Measurements from ENCODE around the gene LINC01488.
A peak's percentile ranks its signal among the peaks of the same experiment; 100 is the strongest.

Gene LINC01488

DNA sequence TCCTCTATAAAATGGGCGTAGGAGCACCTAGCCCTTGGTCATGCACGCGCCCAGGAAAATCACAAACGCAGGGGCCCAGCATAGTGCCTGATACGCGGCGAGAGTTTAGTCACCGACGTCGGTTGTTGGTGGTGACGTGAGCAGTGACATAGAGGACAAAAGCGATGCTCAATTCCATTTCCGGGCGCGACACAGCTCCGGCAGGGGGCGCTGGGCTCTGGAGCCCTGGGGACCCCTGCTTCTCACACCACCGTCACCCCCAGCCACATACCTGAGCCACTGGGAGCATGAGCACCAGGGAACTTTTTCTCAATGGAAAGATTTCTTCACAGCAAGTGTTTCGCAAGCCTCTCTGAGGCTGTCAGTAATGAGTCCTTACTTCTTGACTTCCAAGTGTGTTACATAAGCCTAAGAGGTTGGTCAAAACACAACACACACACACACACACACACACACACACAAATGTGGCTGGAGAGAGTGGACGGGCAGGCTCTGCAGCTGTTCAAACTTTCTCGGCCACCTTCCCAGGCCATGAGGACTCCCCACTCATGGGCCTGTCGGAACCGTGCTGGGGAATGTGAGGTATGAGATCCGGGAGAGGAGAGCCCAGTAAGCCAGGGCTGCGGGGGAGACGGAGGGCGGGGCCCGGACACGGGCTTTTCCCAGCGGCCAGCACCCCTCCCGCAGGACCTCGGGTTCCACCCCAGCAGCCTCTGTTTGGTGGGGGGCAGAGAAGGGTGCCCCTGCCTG lies 36.9 kb upstream of the LINC01488 start:
- peak in 5 of 51 donors; percentile 13 to 40 (median 17) for DNase-seq

DNA sequence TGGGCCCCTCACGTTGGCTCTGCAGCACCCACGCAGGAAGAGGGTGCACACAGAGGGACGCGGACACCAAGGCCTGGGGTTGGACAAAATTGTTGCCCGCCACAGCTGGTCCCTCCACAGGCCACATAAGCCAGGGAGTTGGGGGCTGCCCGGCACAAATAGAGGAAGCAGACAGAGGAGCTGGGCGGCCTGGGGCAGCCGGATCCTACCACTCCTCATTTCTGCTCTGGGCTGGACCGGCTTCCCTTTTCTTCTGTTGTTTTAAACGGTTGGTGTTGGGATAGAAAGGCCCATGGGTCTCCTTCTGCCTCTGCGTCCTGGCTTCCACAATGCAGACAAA lies 36.4 kb upstream of the LINC01488 start:
- peak in 1 of 51 donors; percentile 27 for DNase-seq

DNA sequence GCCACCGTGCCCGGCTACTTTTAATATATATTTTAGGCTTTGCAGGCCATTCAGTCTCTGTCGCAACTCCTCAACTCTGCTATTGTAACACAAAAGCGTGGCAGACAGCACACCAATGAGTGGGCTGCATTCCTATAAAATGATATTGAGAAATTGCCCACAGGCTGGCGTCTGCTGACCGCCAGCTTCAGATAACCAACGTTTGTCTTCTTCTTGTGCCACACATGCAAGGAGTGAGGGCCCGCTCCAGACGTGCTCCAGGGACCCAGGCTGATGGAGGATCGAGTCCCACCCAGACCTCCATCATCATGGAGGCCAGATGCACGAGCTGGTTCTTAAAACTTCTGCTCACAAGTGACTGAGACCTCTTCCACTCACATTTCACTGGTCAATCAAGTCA lies 35.4 kb upstream of the LINC01488 start:
- DNase-seq = no peak

DNA sequence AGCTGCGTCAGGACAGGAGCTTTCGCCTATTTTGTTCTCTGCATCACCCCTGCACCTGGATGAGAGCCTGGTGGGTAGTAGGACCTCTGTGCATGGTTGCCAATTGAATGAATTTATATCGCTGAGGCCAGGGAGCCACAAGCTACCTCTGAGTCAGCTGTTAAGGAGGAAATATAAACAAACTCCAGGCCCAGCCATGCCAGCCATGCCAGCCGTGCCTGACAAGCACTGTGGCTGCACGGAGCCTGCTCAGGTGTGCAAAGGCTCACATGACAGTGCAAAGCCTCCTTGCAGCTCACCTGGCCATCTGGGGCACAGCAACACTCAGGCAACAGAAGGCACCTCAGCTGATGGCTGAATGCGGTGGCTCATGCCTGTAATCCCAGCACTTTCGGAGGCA lies 33.7 kb upstream of the LINC01488 start:
- no peak for DNase-seq

DNA sequence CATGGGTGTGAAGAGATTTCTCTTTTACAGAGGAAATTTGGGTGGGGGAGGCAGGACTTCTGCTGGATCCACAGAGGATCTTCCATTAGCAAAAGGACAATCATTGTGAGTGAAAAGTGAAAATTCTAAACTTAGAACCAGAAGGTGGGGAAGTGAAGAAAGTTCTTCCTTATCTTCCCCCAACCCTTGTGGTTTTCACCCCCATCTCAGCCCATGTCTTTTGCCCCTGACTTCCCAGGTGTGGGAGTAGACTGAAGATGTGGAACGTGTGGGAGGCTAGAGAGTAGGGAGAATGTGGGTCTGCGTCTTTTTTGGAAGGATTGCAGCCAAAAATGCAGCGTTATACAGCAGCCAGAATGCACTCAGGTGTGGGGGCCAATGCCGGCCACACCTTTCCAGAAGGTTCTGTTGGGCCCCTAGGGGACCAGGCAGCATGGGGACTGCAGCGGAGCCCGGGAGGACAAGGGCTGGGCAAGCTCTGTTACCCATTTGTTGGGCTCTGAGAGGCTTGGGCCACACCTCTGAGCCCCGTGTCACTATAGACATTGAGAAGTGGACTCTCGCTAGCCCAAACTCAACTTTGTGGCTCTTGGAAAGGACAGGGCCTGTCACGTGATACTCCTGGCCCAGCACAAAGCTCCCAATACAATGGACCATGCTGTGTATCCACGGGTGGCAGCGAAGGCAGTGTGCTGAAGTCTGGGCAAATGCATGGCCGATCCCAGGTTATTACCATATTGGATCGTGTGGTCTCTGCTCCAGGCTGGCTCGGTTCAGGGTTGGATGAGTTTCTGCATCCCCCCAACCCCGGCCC lies 32.8 kb upstream of the LINC01488 start:
- DNase-seq = no peak

DNA sequence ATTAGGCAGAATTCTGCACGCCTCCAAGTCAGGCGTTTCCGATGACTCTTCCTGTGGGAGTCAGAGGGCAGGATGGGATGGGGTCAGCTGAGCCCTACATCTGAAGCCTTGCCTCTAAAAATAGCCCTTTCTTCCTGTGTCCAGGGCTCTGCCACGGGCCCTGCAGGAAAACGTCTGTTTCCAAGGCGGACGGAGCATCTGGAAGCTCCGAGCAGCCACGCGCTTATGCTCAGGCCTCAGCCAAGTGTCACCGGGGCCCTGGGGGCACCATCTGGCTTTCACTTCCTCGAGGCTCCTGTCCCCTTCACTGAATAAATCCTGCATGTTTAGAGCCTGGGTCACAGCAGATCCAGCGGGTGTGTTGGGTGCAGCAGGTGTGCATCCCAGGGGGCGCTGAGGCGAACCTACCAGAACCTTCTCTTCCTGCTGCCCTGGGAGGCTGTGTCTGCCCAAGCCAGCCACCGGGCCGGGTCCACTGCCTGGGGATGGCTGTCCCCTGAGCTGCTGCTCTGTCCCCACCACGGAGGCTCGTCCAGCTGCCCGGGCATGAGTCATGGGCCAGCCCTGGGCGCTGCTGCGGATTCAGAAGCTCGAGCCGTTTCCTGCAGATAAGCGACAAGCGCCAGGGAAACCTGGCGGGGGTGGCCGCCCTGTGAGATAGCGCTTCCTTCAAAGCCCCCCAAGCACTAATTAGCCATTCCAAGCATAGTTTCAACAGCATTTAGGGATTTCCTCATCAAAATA lies 32.0 kb upstream of the LINC01488 start:
- DNase-seq = peak in 7 of 51 donors; percentile 18 to 42 (median 29)

DNA sequence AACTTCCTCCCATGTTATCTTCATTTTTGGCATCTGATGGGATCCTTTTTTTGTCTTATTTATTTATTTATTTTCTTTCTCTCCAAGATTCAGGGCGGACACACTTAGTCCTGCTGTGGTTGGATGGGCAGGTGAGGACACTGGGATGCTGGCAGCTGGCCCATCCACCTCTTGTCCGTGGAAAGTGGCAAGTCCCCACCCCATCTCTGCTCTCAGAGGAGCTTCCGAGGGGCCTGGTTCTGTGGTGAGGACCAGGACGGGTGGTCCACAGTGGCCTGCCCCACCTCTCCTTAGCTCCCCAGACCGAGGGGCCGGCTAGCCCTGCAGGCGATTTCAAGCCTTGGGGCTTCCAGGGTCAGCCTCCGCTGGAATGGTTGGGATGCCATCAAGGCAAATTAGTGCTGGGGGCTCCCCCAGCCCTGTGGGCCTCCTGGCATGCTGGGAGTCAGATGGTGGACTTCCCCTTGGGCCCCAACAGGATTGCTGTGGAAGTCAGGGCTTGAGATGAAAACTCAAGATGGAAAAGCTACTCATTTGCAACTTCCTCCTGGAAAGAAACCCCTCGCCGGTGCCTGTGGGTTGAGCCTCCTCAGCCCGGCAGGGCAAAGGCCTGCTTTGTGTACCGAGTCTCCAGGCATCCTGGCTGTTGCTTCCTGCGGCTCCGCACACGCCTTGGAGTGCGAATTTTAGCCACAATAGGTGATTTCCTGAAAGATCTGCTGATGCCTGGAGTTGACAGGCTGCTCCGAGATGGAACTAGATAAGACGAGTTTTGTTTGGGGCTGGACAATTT lies 31.2 kb upstream of the LINC01488 start:
- no peak for DNase-seq

DNA sequence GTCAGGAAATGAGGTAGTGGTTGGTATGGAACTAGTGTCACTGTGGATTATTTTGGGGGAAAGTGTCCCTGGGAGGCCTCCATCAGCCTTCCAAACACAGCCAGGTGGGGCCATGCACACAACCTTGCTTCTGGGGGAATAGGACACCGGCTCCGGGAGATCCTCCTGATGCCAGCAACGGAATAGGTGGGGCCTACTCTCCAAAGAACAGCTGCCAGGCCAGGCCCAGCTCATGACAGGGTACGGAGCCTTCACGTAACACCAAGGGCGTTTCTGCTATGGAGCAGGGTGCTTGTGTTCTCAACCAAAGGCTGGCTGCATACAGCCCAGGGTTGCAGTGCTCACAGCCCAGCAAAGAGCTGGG lies 30.6 kb upstream of the LINC01488 start:
- no peak for DNase-seq

DNA sequence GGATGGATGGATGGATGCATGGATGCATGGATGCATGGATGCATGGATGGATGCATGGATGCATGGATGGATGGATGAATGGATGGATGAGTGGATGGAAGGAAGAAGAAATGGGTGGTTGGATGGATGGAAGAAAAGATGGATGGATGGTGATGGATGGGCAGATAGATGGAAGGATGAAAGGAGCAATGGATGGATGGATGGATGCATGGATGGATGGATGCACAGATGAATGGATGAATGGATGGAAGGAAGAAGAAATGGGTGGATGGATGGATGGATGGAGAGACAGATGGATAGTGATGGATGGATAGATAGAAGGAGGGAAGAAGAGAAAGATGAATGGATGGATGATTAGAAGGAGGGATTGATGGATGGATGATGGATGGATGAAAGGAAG lies 30.2 kb upstream of the LINC01488 start:
- DNase-seq = no peak

DNA sequence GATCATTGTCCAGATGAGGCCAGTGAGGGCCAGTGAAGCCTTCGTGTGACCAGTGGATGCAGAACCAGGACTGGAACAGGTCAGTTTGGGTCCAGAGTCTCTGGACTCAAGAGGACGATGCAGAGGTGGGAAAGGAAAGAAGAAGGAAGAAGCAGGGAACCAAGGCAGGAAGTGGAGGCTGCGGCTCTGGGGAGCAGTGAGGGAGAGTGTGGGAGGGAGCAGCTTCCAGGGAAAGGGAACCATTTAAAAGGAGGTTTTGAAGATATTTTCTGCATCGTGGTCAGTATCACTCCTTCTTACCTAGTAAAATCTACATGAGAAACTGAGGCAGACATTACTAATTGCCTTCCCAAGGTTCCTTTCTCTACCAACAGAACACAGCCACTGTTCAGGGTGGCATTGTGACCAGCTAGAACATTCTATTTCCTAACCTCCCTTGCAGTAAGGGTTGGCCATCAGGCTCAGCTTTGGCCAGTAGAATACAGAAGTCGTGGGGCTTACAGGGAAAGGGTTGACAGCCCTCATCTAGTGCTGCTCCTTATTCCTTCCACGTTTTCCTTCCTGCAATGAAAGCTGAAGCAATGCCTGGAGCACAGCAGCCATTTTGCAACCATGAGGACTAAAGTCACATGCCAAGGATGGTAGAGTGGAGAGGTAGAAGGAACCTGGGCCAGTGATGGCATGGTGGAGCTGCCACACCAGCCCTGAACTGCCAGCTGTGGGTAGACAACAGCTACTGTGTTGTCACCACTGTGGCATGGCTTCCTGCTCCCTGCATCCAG lies 29.1 kb upstream of the LINC01488 start:
- DNase-seq = no peak

DNA sequence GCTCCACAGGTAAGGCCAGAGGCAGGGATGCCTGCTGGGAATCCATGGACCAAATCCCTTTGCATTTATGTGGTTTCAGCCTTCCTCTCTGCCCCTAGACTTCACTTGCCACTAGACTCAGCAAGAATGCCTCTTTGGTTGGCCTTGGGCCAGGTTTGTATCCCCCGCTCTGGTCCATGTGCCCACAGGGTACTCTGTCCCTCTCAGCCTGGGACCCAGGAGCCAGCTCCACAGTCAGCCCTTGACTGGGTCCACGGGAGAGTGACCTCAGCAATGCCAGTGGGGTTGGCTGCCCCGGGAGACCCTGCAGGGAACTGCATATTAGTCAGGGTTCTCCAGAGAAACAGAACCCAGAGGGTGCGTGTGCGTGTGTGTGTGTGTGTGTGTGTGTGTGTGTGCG lies 28.3 kb upstream of the LINC01488 start:
- no peak for DNase-seq

DNA sequence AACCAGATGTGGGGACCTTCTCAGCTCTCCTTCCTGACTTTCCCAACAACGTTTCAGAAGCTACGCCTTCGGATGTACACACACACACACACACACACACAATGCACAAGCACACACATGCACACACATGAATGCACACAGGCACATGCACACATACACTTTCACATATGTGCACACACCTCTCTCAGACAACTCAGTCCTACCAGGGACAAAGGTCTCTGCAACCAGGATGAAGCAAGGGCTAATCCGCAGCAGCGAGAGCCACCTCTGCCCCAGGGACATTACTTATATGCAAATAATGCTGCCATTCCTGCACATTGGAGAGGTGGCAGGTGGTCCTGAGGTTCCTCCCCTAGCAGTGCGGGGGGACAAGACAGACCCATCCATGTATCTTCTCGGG lies 27.4 kb upstream of the LINC01488 start:
- no peak for DNase-seq

DNA sequence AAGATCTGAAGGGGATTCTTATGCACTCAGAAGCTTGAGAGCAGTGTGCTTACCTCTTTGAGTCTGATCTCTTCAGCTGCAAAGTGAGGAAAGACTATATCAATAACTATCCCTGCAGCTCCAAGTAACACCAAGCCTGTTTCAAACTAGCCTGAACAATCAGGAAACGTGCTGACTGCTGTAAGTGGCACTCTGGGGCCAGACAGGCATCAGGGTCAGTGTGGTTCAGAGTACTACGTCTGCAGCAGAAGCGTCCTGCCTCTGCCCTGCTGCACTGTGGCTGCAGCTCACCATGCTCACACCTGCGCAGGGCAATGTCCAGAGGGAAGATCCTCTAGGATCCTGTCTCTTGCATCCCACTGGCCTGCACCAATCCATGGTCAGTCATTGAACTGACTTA lies 25.5 kb upstream of the LINC01488 start:
- no peak for DNase-seq

DNA sequence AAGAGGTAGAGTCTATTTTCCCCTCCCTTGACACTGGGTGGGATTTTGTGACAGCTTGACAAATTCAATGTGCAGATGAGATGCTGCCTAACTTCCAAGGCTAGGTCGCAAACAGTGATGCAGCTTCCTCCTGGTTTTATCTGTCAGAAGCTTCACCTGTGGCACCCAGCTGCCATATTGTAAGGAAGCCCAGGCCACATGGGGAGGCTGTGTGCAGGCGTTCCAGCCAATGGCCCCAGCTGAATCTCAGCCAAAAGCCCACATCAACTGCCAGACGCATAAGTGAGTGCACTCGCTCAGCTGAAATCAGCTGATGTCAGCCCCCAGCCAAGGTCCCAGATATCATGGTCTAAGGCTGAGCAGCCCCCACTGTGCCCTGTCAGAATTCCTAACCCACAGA lies 24.8 kb upstream of the LINC01488 start:
- no peak for DNase-seq

DNA sequence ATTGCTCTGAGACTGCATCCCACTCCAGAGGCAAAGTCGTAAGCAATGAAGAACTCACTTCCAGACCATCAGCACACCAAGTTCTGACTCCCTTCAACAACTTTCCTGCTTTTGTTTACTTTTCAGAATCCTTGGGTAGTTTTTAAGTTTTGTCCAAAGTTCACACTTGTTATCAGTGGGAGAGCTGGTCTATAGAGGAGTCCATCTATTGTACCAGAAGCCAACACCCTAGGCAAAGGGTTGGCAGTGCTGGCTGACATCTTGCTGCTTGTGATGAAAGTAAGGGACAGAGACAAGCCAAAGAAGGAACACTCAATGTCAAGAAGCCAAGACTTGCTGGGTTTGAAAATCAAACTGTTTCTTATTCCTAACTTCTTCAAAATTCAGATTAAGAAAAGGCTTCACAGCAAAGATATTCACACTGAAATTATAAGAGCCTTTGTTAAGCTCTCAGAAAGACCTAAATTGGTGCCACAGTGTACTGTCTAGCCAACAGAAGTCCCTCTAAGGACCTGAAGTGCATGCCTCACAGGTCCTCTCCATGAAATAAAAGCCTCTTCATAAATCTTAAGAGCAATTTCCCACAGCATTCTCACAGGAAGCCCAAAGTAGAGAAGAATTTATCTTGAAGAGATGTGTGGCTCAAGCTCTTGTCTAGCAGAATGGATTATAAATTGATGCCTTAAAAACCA lies 21.5 kb upstream of the LINC01488 start:
- no peak for DNase-seq

DNA sequence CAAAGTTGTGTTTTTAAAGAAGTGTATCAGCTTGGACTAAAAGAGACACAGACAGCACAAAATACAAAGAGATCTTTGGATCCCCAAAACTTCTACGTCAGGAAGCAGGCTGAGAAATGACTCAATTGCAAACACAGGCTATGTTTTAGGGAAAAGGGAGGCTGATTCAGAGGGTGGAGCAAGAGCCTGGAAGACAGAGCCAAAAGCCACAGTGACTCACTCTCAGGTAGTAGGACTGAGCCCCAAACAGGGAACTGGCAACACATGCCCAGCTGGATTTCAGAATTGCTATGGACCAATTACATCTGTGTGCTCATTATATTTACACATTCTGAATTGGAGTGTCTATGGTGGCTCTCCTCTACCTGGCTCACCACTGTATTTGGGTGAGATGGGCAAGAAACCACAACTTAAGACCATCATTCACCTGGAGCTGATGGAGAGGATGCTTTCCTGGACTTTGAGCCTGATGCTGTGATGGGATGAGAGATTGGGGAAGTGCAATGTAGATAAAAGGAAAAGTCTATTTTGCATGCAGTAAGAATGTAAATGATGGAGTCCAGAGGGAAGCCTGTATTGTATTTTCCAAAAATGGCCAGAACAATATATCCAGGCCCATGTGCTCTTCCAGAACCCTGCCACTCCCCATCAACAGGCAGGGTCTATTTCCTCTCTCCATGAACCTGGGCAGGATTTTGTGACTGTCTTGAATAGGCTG lies 20.8 kb upstream of the LINC01488 start:
- no peak for DNase-seq

DNA sequence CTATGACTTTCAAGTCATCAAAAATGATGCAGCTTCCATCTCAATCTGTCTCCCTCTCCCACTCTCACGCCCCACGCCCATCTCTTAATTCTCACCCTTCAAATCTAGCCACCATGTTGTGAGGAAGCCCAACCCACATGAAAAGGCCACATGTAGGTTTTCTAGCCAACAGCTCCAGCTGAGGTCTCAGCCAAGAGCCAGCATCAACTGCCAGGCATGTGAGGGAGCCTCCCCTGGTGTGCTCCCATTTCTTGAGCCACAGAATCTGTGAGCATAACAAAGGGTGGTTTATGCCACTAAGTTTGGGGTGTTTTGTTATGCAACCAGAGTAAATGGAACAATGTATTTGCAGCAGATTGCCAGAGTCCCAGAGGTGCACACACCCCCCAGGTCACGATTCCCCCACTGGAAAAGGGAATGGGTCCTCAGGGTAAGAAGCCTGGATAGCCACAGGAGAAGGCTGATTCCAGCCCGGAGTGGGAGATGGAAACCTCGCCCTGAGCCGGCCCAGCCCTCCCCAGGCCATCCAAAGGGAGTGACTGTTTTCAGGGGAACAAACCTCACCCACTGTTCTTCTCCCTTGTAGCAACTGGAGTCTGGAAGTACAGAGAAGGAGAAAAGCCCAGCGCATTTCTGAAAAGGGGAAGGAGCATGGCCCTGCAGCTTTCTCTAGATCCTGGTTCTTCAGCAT lies 20.0 kb upstream of the LINC01488 start:
- no peak for DNase-seq

DNA sequence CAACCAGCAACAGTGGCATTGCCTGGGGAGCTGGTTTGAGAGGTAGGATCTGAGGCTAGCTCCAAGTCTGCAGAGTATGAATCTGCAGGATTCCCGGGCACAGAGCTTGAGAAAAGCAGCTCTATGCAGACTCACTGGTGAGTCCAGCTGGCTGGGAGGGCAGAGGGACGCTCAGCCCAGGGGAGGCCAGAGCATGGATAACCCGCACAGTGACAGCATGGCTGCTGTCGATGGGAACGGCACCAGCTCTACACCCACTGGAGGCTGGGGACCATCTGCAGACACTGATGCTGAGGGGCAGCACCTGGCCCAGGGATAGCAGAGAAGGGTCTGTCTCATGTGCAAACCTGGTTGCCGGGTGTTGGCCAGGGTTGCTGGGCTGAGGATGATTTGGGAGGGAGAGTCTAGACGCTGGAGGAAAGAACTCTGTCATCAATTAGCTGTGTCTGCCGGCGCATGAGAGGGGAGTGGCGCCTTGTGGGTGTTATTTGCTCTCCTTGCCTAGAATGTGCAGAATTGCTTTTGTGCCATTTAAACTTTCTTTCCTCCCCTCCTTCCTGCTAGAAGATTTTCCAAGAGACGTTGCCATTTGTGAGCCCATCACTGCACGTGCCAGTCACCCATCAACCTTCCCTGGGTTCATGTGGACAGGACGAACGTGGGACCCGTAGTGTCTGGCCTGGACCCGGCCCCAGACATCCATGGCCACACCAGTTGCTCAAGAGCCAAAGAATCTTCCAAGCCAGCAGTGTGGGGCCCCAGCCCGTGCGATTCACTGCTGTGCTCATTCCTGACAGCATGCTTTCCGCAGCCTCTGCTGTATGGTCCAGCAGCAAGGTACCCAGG lies 19.1 kb upstream of the LINC01488 start:
- no peak for DNase-seq
